ENCODE measurements around the gene FHOD1. TPM values are rescaled to one million over a fixed set of nuclear protein-coding genes. Genes with fewer than 3 reads are reported as not detected.

Gene FHOD1
- total RNA-seq, 1 donor from 2014 or later = 32.9 TPM

- Mint-ChIP-seq H3K36me3 (ENCODE audit: low read depth) (peaks cover 1% of the 10 kb centered on the region), H3K4me3 (ENCODE audit: unreplicated experiment) (no peak overlapping the region), H3K27ac (ENCODE audit: unreplicated experiment) (no peak overlapping the region), H3K9me3 (ENCODE audit: low read depth) (no peaks in the 10 kb centered on the region), H3K27me3 (ENCODE audit: low read depth) (no peaks in the 10 kb centered on the region), H3K4me1 (ENCODE audit: low read depth) (peaks cover 21% of the 10 kb centered on the region)
- DNase-seq (ENCODE audit: low spot score) = no peak
- TF ChIP-seq CTCF (IDR thresholded peaks at IDR 0.05) = no peak
Measured at GRCh38 chr16:67182288-67182687, 65.0 kb downstream of the FHOD1 start.

- Mint-ChIP-seq H3K4me3 (ENCODE audit: unreplicated experiment) (no peak overlapping the region), H3K36me3 (ENCODE audit: low read depth) (peaks cover 1% of the 10 kb centered on the region), H3K27ac (ENCODE audit: unreplicated experiment) (no peak overlapping the region), H3K9me3 (ENCODE audit: low read depth) (no peaks in the 10 kb centered on the region), H3K4me1 (ENCODE audit: low read depth) (peaks cover 22% of the 10 kb centered on the region), H3K27me3 (ENCODE audit: low read depth) (no peaks in the 10 kb centered on the region)
- no peak for TF ChIP-seq CTCF (IDR thresholded peaks at IDR 0.05)
- DNase-seq (ENCODE audit: low spot score) = no peak
Measured at GRCh38 chr16:67181346-67181745, 65.9 kb downstream of the FHOD1 start.

- Mint-ChIP-seq H3K36me3 (ENCODE audit: low read depth) (peaks cover 1% of the 10 kb centered on the region), H3K9me3 (ENCODE audit: low read depth) (no peaks in the 10 kb centered on the region)
Measured at GRCh38 chr16:67180166-67180565, 67.1 kb downstream of the FHOD1 start.

GRCh38 chr16:67179421-67180080 lies 67.7 kb downstream of the FHOD1 start:
- no peak for DNase-seq (ENCODE audit: low spot score)
- no peak overlapping the region for H3K4me3 Mint-ChIP-seq (ENCODE audit: unreplicated experiment)
- peaks cover 17% of the 10 kb centered on the region for H3K4me1 Mint-ChIP-seq (ENCODE audit: low read depth)
- H3K27ac Mint-ChIP-seq (ENCODE audit: unreplicated experiment) = no peak overlapping the region
- peaks cover 1% of the 10 kb centered on the region for H3K36me3 Mint-ChIP-seq (ENCODE audit: low read depth)
- H3K27me3 Mint-ChIP-seq (ENCODE audit: low read depth) = no peaks in the 10 kb centered on the region
- peak; percentile 48 for TF ChIP-seq CTCF (IDR thresholded peaks at IDR 0.05)
- no peaks in the 10 kb centered on the region for H3K9me3 Mint-ChIP-seq (ENCODE audit: low read depth)

More at GRCh38 chr16:67180166-67180565, 67.1 kb downstream of the FHOD1 start:
- H3K4me1 Mint-ChIP-seq (ENCODE audit: low read depth) = peaks cover 19% of the 10 kb centered on the region
- TF ChIP-seq CTCF (IDR thresholded peaks at IDR 0.05) = no peak
- no peaks in the 10 kb centered on the region for H3K27me3 Mint-ChIP-seq (ENCODE audit: low read depth)
- no peak for DNase-seq (ENCODE audit: low spot score)
- no peak overlapping the region for H3K27ac Mint-ChIP-seq (ENCODE audit: unreplicated experiment)
- no peak overlapping the region for H3K4me3 Mint-ChIP-seq (ENCODE audit: unreplicated experiment)

Small RNA genes within 50 kb of the gene (microRNA-seq; reads per million reads assigned to microRNA genes)
- 260 reads per million, percentile 68 among the genes with 10 or more reads in this experiment for gene MIR328 (ENCODE audit: borderline number of aligned reads)

Other genes starting within 250 kb of the FHOD1 start
- gene CBFB, start 218.3 kb downstream of the FHOD1 start, total RNA-seq = 56.6 to 62.7 TPM (median 61.3 TPM) in 3 replicates
- 14.0 to 18.2 TPM (median 14.9 TPM) in 3 replicates for gene PHAF1, start 137.5 kb downstream of the FHOD1 start, total RNA-seq
- gene B3GNT9, start 96.5 kb downstream of the FHOD1 start, total RNA-seq = 39.9 to 64.4 TPM (median 41.4 TPM) in 3 replicates
- gene TRADD, start 87.6 kb downstream of the FHOD1 start, total RNA-seq = 16.6 to 20.0 TPM (median 19.1 TPM) in 3 replicates
- 14.6 to 17.5 TPM (median 16.0 TPM) in 3 replicates for gene FBXL8, start 87.5 kb downstream of the FHOD1 start, total RNA-seq
- 11.6 to 19.0 TPM (median 15.7 TPM) in 3 replicates for gene HSF4, start 82.7 kb downstream of the FHOD1 start, total RNA-seq
- gene NOL3, start 76.9 kb downstream of the FHOD1 start, total RNA-seq = 21.9 to 34.6 TPM (median 31.2 TPM) in 3 replicates
- gene MATCAP1, start 63.5 kb downstream of the FHOD1 start, total RNA-seq = 28.0 to 45.0 TPM (median 29.9 TPM) in 3 replicates
- gene EXOC3L1, start 57.3 kb downstream of the FHOD1 start, total RNA-seq = not detected in 3 replicates
- 31.9 to 41.0 TPM (median 33.4 TPM) in 3 replicates for gene E2F4, start 55.3 kb downstream of the FHOD1 start, total RNA-seq
- gene ELMO3, start 48.4 kb downstream of the FHOD1 start, total RNA-seq = 1.1 to 1.2 TPM (median 1.1 TPM) in 3 replicates
- 41.7 to 55.7 TPM (median 43.2 TPM) in 3 replicates for gene TMEM208, start 20.4 kb downstream of the FHOD1 start, total RNA-seq
- 3.0 to 5.6 TPM (median 3.4 TPM) in 3 replicates for gene SLC9A5, start 1.5 kb upstream of the FHOD1 start, total RNA-seq
- gene PLEKHG4, start 32.1 kb upstream of the FHOD1 start, total RNA-seq = 17.5 to 22.4 TPM (median 18.9 TPM) in 3 replicates
- not detected in 3 replicates for gene KCTD19, start 79.3 kb upstream of the FHOD1 start, total RNA-seq
- gene LRRC36, start 79.3 kb upstream of the FHOD1 start, total RNA-seq = 0.20 TPM in 1 of 3 replicates, not detected in the others
- gene TPPP3, start 146.0 kb upstream of the FHOD1 start, total RNA-seq = 2.7 to 3.6 TPM (median 3.3 TPM) in 3 replicates
- gene ZDHHC1, start 169.0 kb upstream of the FHOD1 start, total RNA-seq = 11.8 to 15.0 TPM (median 12.2 TPM) in 3 replicates
- gene HSD11B2, start 183.6 kb upstream of the FHOD1 start, total RNA-seq = 0.20 to 0.77 TPM in 2 of 3 replicates, not detected in the other
- gene ATP6V0D1, start 233.7 kb upstream of the FHOD1 start, total RNA-seq = 83.8 to 89.8 TPM (median 85.5 TPM) in 3 replicates
- gene AGRP, start 236.1 kb upstream of the FHOD1 start, total RNA-seq = not detected in 3 replicates

Data from chondrocyte (in vitro differentiated cells).